NT2/D1 (cell line): ENCODE data around the gene SHC3.

Experiments used
- DNase-seq: peaks from one replicate; pipeline ENCODE4 v3.0.0-alpha.2; 2011; ENCODE audit warnings: low read depth, low spot score
- H3K27me3 ChIP-seq: 2 replicates; pipeline ENCODE4 v1.6.0; 2011; ENCODE audit warnings: mild to moderate bottlenecking; ENCODE audit not compliant: insufficient read length, insufficient read depth
- H3K36me3 ChIP-seq: 2 replicates; pipeline ENCODE4 v1.6.1; 2011; ENCODE audit warnings: mild to moderate bottlenecking, low read length, mixed read lengths; ENCODE audit not compliant: insufficient read depth, insufficient read length
- H3K4me1 ChIP-seq: 2 replicates; pipeline ENCODE4 v1.5.1; 2011; ENCODE audit not compliant: insufficient read depth, insufficient read length
- H3K4me3 ChIP-seq: 2 replicates; pipeline ENCODE4 v1.5.1; 2011; ENCODE audit warnings: low read depth; ENCODE audit not compliant: insufficient read length
- H3K9ac ChIP-seq: 2 replicates; pipeline ENCODE4 v1.6.0; 2011; ENCODE audit warnings: low read depth; ENCODE audit not compliant: insufficient read length
- H3K9me3 ChIP-seq: 2 replicates; pipeline ENCODE4 v1.5.1; 2011; ENCODE audit warnings: mild to moderate bottlenecking, low read length; ENCODE audit not compliant: insufficient read depth
- SUZ12 ChIP-seq: IDR thresholded peaks from 2 replicates; pipeline ENCODE4 v1.6.1; 2011; ENCODE audit not compliant: insufficient read length, insufficient read depth; ENCODE audit errors: extremely low read depth
- YY1 ChIP-seq: IDR thresholded peaks from 2 replicates; pipeline ENCODE4 v1.6.1; 2011; ENCODE audit not compliant: insufficient read length, insufficient read depth
- ZNF274 ChIP-seq: IDR thresholded peaks from 2 replicates; pipeline ENCODE4 v1.6.1; 2011; ENCODE audit warnings: mild to moderate bottlenecking, low read depth, low read length

SHC3 gene

DNA sequence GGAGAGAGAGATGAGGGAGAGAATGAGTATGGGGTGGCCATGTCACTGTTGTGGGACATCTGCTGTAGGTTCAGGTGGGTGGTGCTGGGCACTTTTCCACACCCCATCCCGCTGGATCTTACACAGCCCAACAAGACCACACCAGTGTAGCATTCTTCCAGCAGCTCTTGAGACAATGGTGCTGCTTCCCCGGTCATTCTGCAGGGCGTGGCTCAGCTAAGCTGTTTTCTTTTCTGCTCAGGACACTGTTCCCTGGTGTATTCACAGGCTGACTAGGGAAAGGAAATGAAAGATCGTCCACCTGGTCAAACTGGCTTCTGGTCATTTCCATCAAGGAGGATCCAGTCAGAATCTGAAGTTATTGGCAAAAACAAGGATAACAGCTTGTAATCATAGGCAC lies 111.8 kb downstream of the SHC3 start:
- Histone ChIP-seq H3K36me3 (no peaks in the 10 kb centered on the region), H3K4me1 (no peaks in the 10 kb centered on the region), H3K27me3 (no peaks in the 10 kb centered on the region), H3K4me3 (no peak overlapping the region), H3K9ac (no peak overlapping the region), H3K9me3 (no peaks in the 10 kb centered on the region)
- TF ChIP-seq YY1 (no peak), ZNF274 (no peak), SUZ12 (no peak)
- no peak for DNase-seq

DNA sequence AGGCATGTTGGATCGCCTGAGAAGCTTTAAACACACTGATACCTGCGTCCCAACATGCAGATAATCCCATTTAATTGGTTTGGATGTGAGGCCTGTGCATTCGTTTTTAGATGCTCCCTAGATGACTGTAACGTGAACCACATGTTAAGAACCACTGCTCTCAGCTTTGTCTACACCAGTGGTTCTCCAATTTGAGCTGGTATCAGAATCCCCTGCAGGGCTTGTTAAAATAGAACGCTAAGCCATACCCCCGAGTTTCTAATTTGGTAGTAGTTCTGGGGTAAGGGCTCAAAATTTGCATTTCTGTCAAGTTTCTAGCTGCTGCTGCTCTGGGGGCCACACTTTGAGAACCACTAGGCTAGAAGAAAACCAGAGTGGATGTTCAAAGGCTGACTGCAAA lies 112.7 kb downstream of the SHC3 start:
- Histone ChIP-seq H3K9ac (no peak overlapping the region), H3K4me1 (no peaks in the 10 kb centered on the region), H3K36me3 (no peaks in the 10 kb centered on the region), H3K9me3 (no peaks in the 10 kb centered on the region), H3K4me3 (no peak overlapping the region), H3K27me3 (no peaks in the 10 kb centered on the region)
- DNase-seq: no peak
- TF ChIP-seq YY1 (no peak), ZNF274 (no peak), SUZ12 (no peak)

DNA sequence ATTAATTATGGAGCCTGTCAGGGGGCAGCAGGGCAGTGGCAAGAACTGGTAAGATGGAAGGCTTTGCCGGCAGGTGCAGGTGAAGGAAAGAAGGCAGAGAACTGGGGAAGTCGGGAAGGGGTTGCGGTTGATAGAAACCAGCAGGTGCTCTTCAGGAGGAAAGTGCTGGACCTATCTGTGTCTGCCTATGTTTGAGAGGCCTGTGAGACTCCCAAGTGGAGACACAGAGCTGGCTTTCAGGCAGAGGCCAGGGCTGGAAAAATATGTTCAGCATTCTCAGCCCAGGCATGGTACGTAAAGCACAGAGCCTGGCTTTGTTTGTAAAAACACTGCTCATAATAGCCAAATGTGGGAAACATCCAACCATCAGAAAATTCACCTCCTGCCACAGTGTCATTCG lies 117.8 kb downstream of the SHC3 start:
- Histone ChIP-seq H3K9ac (no peak overlapping the region), H3K4me1 (no peaks in the 10 kb centered on the region), H3K27me3 (no peaks in the 10 kb centered on the region), H3K36me3 (no peaks in the 10 kb centered on the region), H3K9me3 (no peaks in the 10 kb centered on the region), H3K4me3 (no peak overlapping the region)
- TF ChIP-seq YY1 (no peak), SUZ12 (no peak), ZNF274 (no peak)
- no peak for DNase-seq

DNA sequence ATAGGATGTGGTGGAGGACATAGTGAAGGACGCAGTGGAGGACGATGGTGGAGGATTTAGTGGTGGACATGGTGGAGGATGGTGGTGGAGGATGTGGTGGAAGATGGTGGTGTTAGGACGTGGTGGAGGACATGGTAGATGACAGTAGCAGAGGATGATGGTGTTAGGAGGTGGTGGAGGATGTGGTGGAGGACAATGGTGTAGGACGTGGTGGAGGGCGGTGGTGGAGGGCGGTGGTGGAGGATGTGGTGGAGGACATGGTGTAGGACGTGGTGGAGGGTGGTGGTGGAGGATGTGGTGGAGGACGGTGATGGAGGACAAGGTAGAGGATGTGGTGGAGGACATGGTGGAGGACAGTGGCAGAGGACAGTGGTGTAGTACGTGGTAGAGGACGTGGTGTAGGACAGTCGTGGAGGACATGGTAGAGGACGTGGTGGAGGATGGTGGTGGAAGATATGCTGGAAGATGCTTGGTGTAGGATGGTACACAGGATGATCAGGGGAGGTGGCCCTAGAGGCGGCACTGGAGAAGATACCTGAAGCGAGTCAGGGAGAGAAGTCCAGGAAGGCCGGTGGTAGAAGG lies 118.6 kb downstream of the SHC3 start:
- Histone ChIP-seq H3K36me3 (no peaks in the 10 kb centered on the region), H3K9me3 (no peaks in the 10 kb centered on the region), H3K27me3 (no peaks in the 10 kb centered on the region), H3K4me1 (no peaks in the 10 kb centered on the region), H3K9ac (no peak overlapping the region), H3K4me3 (no peak overlapping the region)
- no peak for TF ChIP-seq ZNF274
- TF ChIP-seq SUZ12: no peak
- TF ChIP-seq YY1: no peak
- no peak for DNase-seq

DNA sequence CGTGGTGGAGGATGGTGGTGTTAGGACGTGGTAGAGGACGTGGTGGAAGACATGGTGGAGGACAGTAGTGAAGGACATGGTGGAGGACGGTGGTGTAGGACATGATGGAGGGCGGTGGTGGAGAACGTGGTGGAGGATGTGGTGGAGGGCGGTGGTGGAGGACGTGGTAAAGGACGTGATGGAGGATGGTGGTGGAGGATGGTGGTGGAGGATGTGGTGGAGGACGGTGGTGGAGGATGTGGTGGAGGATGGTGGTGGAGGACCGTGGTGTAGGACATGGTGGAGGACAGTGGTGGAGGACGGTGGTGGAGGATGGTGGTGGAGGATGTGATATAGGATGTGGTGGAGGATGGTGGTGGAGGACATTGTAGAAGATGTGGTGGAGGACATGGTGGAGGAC lies 119.7 kb downstream of the SHC3 start:
- H3K4me1 ChIP-seq: no peaks in the 10 kb centered on the region
- DNase-seq: no peak
- H3K9ac ChIP-seq: no peak overlapping the region
- no peaks in the 10 kb centered on the region for H3K9me3 ChIP-seq
- TF ChIP-seq SUZ12 (no peak), ZNF274 (no peak), YY1 (no peak)
- H3K36me3 ChIP-seq: no peaks in the 10 kb centered on the region
- H3K27me3 ChIP-seq: no peaks in the 10 kb centered on the region
- H3K4me3 ChIP-seq: no peak overlapping the region

DNA sequence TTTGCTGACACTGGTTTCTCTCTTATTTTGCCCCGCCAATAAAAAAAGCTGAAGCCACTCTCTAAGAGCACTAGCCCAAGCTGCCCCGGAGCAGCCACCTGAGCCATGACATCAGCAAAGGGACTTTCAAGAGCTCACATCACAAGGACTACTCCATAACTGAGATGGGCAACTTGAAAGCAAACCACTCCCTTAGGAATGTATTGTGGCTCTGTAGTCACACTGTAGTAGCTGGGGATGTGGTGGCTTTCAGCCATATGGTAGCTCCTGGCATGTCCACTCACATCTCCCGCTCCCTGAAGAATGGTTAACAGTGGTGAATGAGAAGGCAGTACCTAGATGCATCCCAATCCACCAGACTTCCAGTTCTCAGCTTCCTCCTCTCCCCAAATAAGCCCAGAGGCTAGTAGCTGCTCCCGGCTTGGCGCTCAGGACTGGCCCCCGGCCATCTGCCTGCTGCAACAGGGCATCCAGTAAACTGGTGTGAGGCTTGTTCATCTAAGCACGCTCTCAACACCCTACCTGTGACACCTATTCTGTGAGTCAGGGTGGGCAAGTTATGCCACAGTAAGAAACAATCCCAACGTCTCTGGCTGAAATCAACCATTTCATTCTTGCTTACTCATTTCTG lies 123.6 kb downstream of the SHC3 start:
- H3K4me1 ChIP-seq: no peaks in the 10 kb centered on the region
- no peak for DNase-seq
- no peak for TF ChIP-seq SUZ12
- no peak for TF ChIP-seq ZNF274
- H3K9me3 ChIP-seq: no peaks in the 10 kb centered on the region
- H3K9ac ChIP-seq: no peak overlapping the region
- no peak overlapping the region for H3K4me3 ChIP-seq
- no peaks in the 10 kb centered on the region for H3K36me3 ChIP-seq
- no peaks in the 10 kb centered on the region for H3K27me3 ChIP-seq

DNA sequence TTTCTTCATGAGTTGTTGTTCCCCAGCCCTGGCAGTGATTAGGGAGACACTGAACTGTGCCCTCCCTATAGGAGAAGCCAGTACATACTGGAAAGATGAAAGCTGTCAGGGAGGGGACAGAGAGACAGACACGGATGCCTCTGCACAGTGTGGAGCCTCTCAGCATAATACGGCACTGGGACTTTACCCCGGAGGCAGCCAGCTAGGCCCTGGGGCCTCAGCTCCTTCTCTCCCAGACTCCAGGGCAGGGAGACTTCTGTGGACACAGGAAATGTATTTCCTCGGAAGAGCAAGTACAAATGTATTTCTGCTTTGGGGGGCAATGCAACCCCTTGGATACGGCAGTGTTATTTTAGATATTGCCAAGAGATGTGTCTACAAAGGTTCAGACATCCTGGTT lies 125.3 kb downstream of the SHC3 start:
- H3K9me3 ChIP-seq: no peaks in the 10 kb centered on the region

DNA sequence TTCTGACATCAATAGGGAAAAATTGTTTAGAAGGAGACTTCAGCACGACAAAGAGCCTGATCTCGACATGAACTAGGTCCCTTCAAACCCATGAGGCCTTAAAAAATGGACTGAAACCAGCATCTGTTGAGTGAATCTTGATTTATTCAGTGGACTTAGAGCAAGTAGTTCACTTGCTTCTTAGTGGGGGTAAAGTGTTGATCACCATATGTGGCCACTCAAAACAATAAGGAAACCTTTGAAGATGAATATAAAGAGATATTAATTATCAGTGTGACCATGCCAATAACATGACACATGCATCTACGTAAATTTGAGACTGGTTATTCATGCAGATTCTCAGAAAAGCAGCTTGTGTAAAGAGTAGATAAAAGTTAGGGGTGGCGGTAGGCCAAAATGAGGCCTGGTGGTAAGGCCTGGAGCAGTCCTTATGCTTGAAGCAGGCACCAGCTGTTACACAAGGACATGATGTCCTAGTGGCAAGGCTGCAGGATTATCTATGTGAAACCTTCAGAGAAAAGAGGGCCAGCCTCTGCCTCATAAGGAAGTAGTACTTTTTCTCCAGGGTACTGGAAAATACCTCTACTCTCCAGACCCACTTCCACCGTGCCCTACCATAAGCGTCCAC lies 126.0 kb downstream of the SHC3 start:
- TF ChIP-seq SUZ12: no peak
- no peak for TF ChIP-seq YY1
- TF ChIP-seq ZNF274: no peak

More for the DNA sequence above, 125.3 kb downstream of the SHC3 start:
- Histone ChIP-seq H3K9ac (no peak overlapping the region), H3K4me1 (no peaks in the 10 kb centered on the region), H3K27me3 (no peaks in the 10 kb centered on the region), H3K36me3 (no peaks in the 10 kb centered on the region), H3K4me3 (no peak overlapping the region)
- TF ChIP-seq YY1 (no peak), SUZ12 (no peak), ZNF274 (no peak)
- no peak for DNase-seq

More for the DNA sequence above, 126.0 kb downstream of the SHC3 start:
- Histone ChIP-seq H3K36me3 (no peaks in the 10 kb centered on the region), H3K4me1 (no peaks in the 10 kb centered on the region), H3K9ac (no peak overlapping the region), H3K4me3 (no peak overlapping the region), H3K9me3 (no peaks in the 10 kb centered on the region), H3K27me3 (no peaks in the 10 kb centered on the region)
- no peak for DNase-seq
